AG10803 (cell line): ENCODE measurements around the gene RASGRP3.
"Not testable (repeated sequence)": the region's sequence is repeated elsewhere in the genome, so short reads cannot be mapped to it uniquely, and the experiment has no call there.

Experiments used
- DNase-seq: peaks from one replicate; pipeline ENCODE4 v3.0.0; 2010; ENCODE audit warnings: low read depth
- H3K4me3 ChIP-seq: 2 replicates; pipeline ENCODE4 v1.5.1; 2011; ENCODE audit warnings: mild to moderate bottlenecking, low read length, control low read depth
- TF ChIP-seq, protein P1 (sequence below): conservative IDR thresholded peaks from 2 replicates; pipeline ENCODE4 v1.5.1; 2011; ENCODE audit warnings: mild to moderate bottlenecking, low read length, control low read depth, inconsistent platforms

RASGRP3 gene

DNA sequence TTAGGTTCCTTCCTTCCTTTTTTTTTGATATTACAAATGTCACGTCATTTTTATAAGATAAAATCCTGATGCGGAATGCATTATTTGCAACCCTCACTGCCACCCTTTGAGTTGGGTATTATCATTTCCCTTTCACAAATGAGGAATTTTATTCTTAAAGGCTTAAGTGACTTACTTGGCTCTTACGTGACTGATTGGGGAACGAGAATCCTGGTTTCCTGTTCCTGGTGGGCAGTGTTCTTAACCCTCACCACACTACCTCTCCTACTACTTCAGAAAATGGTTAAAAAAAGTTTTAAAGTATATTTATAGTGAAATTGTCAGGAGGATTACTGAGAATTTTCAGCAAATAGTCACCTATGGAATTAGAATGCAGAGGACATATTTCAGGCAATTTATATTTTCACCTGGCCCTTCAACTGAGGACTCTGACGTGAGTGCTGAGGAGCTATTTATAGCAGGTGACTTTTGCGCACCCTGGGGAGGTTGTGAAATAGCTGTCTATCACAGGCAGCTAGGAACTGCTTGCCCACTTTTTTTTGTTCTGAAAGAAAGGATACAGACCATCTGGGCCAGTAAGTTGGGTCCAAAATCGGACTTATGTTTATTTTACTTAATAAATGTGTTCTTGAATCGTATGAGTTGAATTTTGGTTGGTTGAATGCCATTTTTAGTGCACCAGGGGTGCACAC, 18.7 kb upstream of the RASGRP3 start:
- peak; percentile 40 for DNase-seq
- TF ChIP-seq, protein P1, sequence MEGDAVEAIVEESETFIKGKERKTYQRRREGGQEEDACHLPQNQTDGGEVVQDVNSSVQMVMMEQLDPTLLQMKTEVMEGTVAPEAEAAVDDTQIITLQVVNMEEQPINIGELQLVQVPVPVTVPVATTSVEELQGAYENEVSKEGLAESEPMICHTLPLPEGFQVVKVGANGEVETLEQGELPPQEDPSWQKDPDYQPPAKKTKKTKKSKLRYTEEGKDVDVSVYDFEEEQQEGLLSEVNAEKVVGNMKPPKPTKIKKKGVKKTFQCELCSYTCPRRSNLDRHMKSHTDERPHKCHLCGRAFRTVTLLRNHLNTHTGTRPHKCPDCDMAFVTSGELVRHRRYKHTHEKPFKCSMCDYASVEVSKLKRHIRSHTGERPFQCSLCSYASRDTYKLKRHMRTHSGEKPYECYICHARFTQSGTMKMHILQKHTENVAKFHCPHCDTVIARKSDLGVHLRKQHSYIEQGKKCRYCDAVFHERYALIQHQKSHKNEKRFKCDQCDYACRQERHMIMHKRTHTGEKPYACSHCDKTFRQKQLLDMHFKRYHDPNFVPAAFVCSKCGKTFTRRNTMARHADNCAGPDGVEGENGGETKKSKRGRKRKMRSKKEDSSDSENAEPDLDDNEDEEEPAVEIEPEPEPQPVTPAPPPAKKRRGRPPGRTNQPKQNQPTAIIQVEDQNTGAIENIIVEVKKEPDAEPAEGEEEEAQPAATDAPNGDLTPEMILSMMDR, result no peak
- no peak overlapping the region for H3K4me3 ChIP-seq

DNA sequence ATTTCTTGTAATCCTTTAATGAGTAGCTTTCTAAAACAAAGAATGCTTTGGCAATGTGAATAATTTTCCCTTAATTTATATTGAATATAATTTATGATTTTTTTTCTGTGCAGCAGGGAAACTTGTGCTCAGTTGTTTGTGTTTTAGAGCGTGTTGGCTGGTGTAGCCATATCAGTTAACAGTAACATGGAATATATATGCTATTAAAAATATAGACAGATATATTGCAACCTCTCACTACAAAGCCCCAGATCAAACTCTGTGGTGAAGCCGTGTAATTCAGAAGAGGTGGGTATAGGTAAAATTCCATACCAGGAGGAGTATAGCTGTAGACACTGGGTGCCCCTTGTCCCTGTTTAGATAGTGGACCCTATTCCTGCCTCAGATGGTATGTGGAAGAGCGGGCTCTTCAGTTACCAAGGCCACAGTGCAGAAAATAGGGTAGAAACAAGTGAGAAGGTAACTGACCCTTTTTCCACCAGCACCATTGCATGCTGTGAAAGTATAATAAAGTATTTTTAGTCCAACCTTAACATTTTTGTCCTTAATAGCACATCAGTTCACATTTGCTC, 18.1 kb upstream of the RASGRP3 start:
- no peak for DNase-seq
- H3K4me3 ChIP-seq, result no peak overlapping the region
- TF ChIP-seq, protein P1, result no peak

DNA sequence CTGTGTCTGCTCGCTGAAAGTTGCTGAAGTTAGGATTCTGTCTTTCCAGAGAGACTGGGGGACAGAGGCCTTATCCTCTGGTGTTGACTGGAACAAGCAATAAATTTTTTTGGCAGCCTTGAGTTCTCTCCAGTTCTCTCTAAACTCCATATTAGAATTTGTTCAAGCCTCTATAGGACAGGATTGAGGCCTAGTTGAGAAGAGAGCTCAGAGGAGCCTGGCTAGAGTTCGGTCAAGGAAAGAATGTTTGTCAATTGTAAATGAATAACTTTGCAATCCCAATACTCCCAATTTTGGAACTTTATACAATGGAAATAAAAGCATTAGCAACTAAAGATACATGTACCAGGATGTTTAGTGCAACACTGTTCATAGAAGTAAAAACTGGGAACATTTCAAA, 16.7 kb upstream of the RASGRP3 start:
- TF ChIP-seq, protein P1, result no peak
- H3K4me3 ChIP-seq, result no peak overlapping the region
- no peak for DNase-seq

DNA sequence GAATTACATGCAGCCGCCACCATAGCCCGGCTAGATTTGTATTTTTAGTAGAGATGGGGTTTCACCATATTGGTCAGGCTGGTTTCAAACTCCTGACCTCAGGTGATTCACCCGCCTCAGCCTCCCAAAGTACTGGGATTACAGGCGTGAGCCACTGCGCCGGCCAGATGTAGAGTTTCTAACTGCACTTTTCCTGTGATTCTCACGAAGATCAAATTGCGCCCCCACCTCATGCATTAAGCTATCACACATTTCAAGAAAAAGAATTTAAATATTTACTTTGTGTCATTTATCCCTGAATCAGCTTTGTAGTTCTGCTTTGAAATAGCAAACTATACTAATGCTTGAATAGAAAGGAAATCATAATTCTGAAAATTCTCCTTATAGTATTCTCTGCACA, 13.9 kb upstream of the RASGRP3 start:
- not testable (repeated sequence) for H3K4me3 ChIP-seq, DNase-seq

DNA sequence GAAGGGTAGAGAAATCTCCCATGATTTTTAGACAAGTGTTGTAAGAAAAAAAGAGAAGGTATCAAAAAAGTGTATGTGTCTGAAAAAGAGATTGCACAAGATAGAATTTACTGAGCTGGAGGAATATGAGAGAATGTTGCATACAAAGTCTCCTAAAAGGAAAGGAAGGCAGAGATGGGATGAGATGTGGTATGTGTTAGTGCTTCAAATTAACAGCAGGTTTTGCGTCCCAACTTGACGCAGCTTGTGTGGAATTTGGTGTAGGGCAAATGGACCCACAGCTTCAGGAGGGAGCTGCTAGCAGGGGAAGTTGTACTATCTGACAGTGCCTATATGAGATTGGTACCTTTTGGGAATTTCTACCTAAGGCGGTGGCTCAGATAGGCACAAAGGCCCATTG, 9.0 kb upstream of the RASGRP3 start:
- peak; percentile 59 for DNase-seq
- H3K4me3 ChIP-seq, result no peak overlapping the region
- TF ChIP-seq, protein P1, result no peak

DNA sequence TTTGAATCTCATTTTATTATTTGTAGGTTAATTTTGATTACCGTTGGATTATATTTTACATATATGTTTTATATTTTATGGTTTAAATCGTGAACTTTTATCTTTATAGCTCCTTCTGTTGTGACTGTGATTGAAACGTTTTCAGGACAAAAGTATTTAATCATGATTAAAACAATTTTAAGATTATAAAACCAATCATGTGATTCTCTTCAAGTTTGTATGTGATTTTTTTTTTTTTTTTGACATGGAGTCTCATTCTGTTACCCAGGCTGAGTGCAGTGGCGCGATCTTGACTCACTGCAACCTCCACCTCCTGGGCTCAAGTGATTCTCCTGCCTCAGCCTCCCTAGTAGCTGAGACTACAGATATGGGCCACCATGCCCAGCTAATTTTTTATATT, 7.2 kb upstream of the RASGRP3 start:
- no peak overlapping the region for H3K4me3 ChIP-seq
- no peak for DNase-seq
- TF ChIP-seq, protein P1, result no peak

DNA sequence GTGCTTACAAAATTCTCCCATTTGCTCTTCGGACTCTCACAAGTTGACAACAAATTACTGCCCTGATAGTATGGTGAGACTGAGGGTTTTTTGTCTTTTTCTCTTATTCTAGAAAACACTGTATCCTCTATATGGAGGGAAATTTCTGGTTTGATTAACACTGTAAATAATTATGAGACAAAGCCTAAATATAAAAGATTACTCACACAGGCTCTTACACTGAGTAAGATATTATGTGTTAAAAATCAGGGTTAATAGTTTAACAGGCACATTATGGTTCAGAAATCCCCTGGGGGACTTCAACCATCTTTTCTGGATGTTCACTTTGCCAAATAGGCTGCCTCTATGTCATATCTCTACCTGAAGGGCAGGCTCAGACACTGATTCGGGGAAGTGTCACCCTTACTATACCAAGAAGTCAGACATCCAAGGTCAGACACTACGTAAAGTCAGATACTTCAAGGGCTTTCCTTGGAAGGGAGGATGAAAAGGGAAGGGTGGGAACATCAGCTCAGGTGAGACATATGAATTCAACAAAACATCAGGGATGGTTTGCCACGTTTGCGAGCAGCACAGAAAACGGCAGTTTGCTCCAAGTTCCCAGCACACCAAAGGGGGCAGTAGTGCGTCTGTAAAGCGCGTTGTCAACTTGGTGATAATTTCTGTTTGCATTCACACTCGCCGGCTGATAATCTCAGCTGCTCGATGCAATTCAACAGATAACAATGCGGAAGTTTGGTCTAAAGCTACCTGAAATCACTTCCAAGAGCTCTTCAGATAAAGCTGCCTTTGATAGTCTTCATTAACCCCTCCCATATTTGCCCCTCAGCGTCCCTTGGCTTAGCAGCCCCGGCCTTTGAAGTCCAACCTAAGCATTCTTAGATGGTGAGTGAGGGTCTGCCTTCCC, 972 bp upstream of the RASGRP3 start:
- TF ChIP-seq, protein P1, result peak; percentile 96
- H3K4me3 ChIP-seq, result peak overlapping the region; percentile 79
- DNase-seq, result peak; percentile 83
